Lower leg skin (tissue), 4 donors: Measurements from ENCODE around the gene EN1. TPM values are rescaled to one million over a fixed set of nuclear protein-coding genes. Genes with fewer than 3 reads are reported as not detected.

ENCODE experiments used
- DNase-seq, 2 donors: peaks; one replicate each; pipeline ENCODE4 v3.0.0-alpha.2; 2019; ENCODE audit warnings: low spot score in 2 of 2
- H3K4me3 ChIP-seq: fragments of 200-600 bp; sonication (generic); 2 replicates; pipeline ENCODE4 v1.5.1; 2017; ENCODE audit warnings: mild to moderate bottlenecking, low read depth; ENCODE audit not compliant: poor library complexity, severe bottlenecking
- CTCF ChIP-seq, 3 donors: fragments of 450-650 bp; IDR thresholded peaks; one replicate each; pipeline ENCODE4 v1.5.1; 2016; ENCODE audit warnings: antibody characterized with exemption in 3 of 3, mild to moderate bottlenecking in 3 of 3, moderate library complexity in 2 of 3
- POLR2A ChIP-seq, 2 donors: fragments of 450-650 bp; IDR thresholded peaks; one replicate each; pipeline ENCODE4 v1.6.1; 2016 to 2017; ENCODE audit warnings: antibody characterized with exemption in 2 of 2, mild to moderate bottlenecking in 1 of 2, moderate library complexity in 1 of 2
- WGBS, 2 donors: methylation state at CpG; one replicate each; pipeline ENCODE4 v1.1.5; 2018; 5-methylcytosine and 5-hydroxymethylcytosine counted together
- intact Hi-C: fragments of 100-400 bp; cut with DNase I; formaldehyde crosslinking; loops from one replicate; pipeline ENCODE4 v1.15.0; 2023; ENCODE audit warnings: low total_unique reads
- total RNA-seq, 4 donors: library from RNA; depleted of rRNA; stranded (reverse); fragments of >200 nt; gene quantifications; one replicate each; pipeline ENCODE4 v1.1.0, GENCODE V29; 2016

The EN1 gene
- total RNA-seq, 4 donors from 2014 or later = 10.2 to 23.2 (median 17.7) TPM

- no peak overlapping the region for H3K4me3 ChIP-seq
- DNase-seq = no peak
- TF ChIP-seq CTCF (IDR thresholded peaks at IDR 0.05) (peak in 1 of 3 donors; percentile 36), POLR2A (IDR thresholded peaks at IDR 0.05) (no peak)
- intact Hi-C loops = no loop called here
- 16 to 19% methylated on average over 3 of the region's 3 CpGs for WGBS, 2 donors
Measured at GRCh38 chr2:118865106-118865505, 17.7 kb upstream of the EN1 start.

- TF ChIP-seq POLR2A (IDR thresholded peaks at IDR 0.05) (no peak), CTCF (IDR thresholded peaks at IDR 0.05) (no peak)
- WGBS, 2 donors = 87 to 94% methylated on average over 13 of the region's 13 CpGs
- DNase-seq = no peak
- H3K4me3 ChIP-seq = no peak overlapping the region
- intact Hi-C loops = loop anchor here (5.0 kb wide), 1 partner anchor 832 kb away; no protein-coding TSS in a partner anchor
Measured at GRCh38 chr2:118864207-118864606, 16.8 kb upstream of the EN1 start.

GRCh38 chr2:118861731-118862130 lies 14.3 kb upstream of the EN1 start:
- no peak for TF ChIP-seq CTCF (IDR thresholded peaks at IDR 0.05)
- no peak for TF ChIP-seq POLR2A (IDR thresholded peaks at IDR 0.05)
- H3K4me3 ChIP-seq = no peak overlapping the region
- peak in 1 of 2 donors; percentile 29 for DNase-seq
- intact Hi-C loops = loop anchor here (5.0 kb wide), 1 partner anchor 829 kb away; no protein-coding TSS in a partner anchor
- WGBS, 2 donors = 45 to 55% methylated on average over 1 of the region's 1 CpG

- intact Hi-C loops = loop anchor here (5.0 kb wide), 1 partner anchor 829 kb away; no protein-coding TSS in a partner anchor
- DNase-seq = peak in 1 of 2 donors; percentile 43
- no peak overlapping the region for H3K4me3 ChIP-seq
- WGBS, 2 donors = 62% methylated on average over 7 of the region's 7 CpGs
- TF ChIP-seq POLR2A (IDR thresholded peaks at IDR 0.05) = no peak
- TF ChIP-seq CTCF (IDR thresholded peaks at IDR 0.05) = no peak
Measured at GRCh38 chr2:118861242-118861641, 13.8 kb upstream of the EN1 start.

GRCh38 chr2:118860506-118860905 lies 13.1 kb upstream of the EN1 start:
- 22 to 29% methylated on average over 5 of the region's 5 CpGs for WGBS, 2 donors
- DNase-seq = peak in 1 of 2 donors; percentile 28
- no peak overlapping the region for H3K4me3 ChIP-seq
- intact Hi-C loops = loop anchor here (5.0 kb wide), 1 partner anchor 828 kb away; no protein-coding TSS in a partner anchor
- TF ChIP-seq POLR2A (IDR thresholded peaks at IDR 0.05) (no peak), CTCF (IDR thresholded peaks at IDR 0.05) (no peak)
